Measurements from ENCODE around the gene CST11. TPM values are rescaled to one million over a fixed set of nuclear protein-coding genes. Genes with fewer than 3 reads are reported as not detected.

CST11 gene
- not detected for total RNA-seq

GRCh38 chr20:23452776-23453175 is at the start of gene CST11:
CST11 (minus strand) TSS chr20:23452876; CDS start chr20:23452811, 65 bp downstream.
- peaks cover 0 to 6% (median 0%) of the 10 kb centered on the region in 3 donors for H3K9me3 ChIP-seq
- H3K36me3 ChIP-seq, result no peaks in the 10 kb centered on the region
- TF ChIP-seq CTCF (IDR thresholded peaks at IDR 0.05) (no peak), POLR2AphosphoS5 (IDR thresholded peaks at IDR 0.05) (no peak), EP300 (IDR thresholded peaks at IDR 0.05) (no peak)
- no peak within 1 kb of the TSS for H3K4me3 ChIP-seq
- no CpG with 5 or more reads among the region's 4 CpGs for WGBS, 2 donors (ENCODE audit: low coverage in 1 of 2)
- H3K27ac ChIP-seq, result no peak within 1 kb of the TSS
- peaks cover 20% of the 10 kb centered on the region for H3K27me3 ChIP-seq
- ATAC-seq, result no peak
- H3K4me1 ChIP-seq, result no peaks in the 10 kb centered on the region

GRCh38 chr20:23501926-23502325 is 49.2 kb upstream of the CST11 start:
- H3K4me3 ChIP-seq, result no peak overlapping the region
- H3K9me3 ChIP-seq, result no peaks in the 10 kb centered on the region
- no peaks in the 10 kb centered on the region for H3K4me1 ChIP-seq
- no peak overlapping the region for H3K27ac ChIP-seq
- ATAC-seq, result no peak
- no peaks in the 10 kb centered on the region for H3K36me3 ChIP-seq
- H3K27me3 ChIP-seq, result peaks cover 20% of the 10 kb centered on the region
- TF ChIP-seq POLR2A (IDR thresholded peaks at IDR 0.05), result no peak
- TF ChIP-seq POLR2AphosphoS5 (IDR thresholded peaks at IDR 0.05), result no peak
- TF ChIP-seq EP300 (IDR thresholded peaks at IDR 0.05), result no peak
- TF ChIP-seq CTCF (IDR thresholded peaks at IDR 0.05), result no peak
- 71 to 93% methylated on average over 1 to 2 of the region's 4 CpGs for WGBS, 2 donors (ENCODE audit: low coverage in 1 of 2)

- no peaks in the 10 kb centered on the region for H3K4me1 ChIP-seq
- 58 to 83% methylated on average over 1 of the region's 1 CpG for WGBS, 2 donors (ENCODE audit: low coverage in 1 of 2)
- H3K36me3 ChIP-seq, result no peaks in the 10 kb centered on the region
- H3K27me3 ChIP-seq, result peaks cover 14% of the 10 kb centered on the region
- no peaks in the 10 kb centered on the region for H3K9me3 ChIP-seq
- no peak for TF ChIP-seq EP300 (IDR thresholded peaks at IDR 0.05)
- TF ChIP-seq POLR2AphosphoS5 (IDR thresholded peaks at IDR 0.05), result no peak
- TF ChIP-seq CTCF (IDR thresholded peaks at IDR 0.05), result no peak
- no peak for TF ChIP-seq POLR2A (IDR thresholded peaks at IDR 0.05)
- no peak overlapping the region for H3K4me3 ChIP-seq
- H3K27ac ChIP-seq, result no peak overlapping the region
- ATAC-seq, result no peak
Observed at GRCh38 chr20:23497536-23497935, 44.9 kb upstream of the CST11 start.

- WGBS, 2 donors (ENCODE audit: low coverage in 1 of 2), result 80 to 86% methylated on average over 1 to 3 of the region's 3 CpGs
- TF ChIP-seq POLR2AphosphoS5 (IDR thresholded peaks at IDR 0.05) (no peak), EP300 (IDR thresholded peaks at IDR 0.05) (no peak), CTCF (IDR thresholded peaks at IDR 0.05) (no peak), POLR2A (IDR thresholded peaks at IDR 0.05) (no peak)
Observed at GRCh38 chr20:23493172-23493772, 40.6 kb upstream of the CST11 start.

GRCh38 chr20:23492292-23492691 is 39.6 kb upstream of the CST11 start:
- ATAC-seq, result no peak
- H3K4me1 ChIP-seq, result no peaks in the 10 kb centered on the region
- H3K4me3 ChIP-seq, result no peak overlapping the region
- no peaks in the 10 kb centered on the region for H3K36me3 ChIP-seq
- TF ChIP-seq CTCF (IDR thresholded peaks at IDR 0.05) (no peak), POLR2AphosphoS5 (IDR thresholded peaks at IDR 0.05) (no peak), POLR2A (IDR thresholded peaks at IDR 0.05) (no peak), EP300 (IDR thresholded peaks at IDR 0.05) (no peak)
- H3K27me3 ChIP-seq, result no peaks in the 10 kb centered on the region
- no peaks in the 10 kb centered on the region for H3K9me3 ChIP-seq
- H3K27ac ChIP-seq, result no peak overlapping the region

More at GRCh38 chr20:23493172-23493772, 40.6 kb upstream of the CST11 start:
- Histone ChIP-seq H3K4me1 (no peaks in the 10 kb centered on the region), H3K36me3 (no peaks in the 10 kb centered on the region), H3K27ac (no peak overlapping the region), H3K9me3 (no peaks in the 10 kb centered on the region), H3K4me3 (no peak overlapping the region), H3K27me3 (no peaks in the 10 kb centered on the region)
- no peak for ATAC-seq

Data from gastroesophageal sphincter (tissue), 4 donors.